GM12892 (cell line): ENCODE measurements around the gene LCP2.

Experiments
- DNase-seq: peaks from one replicate; pipeline ENCODE4 v3.0.0; 2011; ENCODE audit not compliant: insufficient read length
- FAIRE-seq: peaks from 2 replicates; lab custom pipeline; 2011; peaks lifted over from hg19 to GRCh38; lab: Jason Lieb, UNC
- POLR2A ChIP-seq: IDR thresholded peaks from 2 replicates; pipeline ENCODE4 v1.6.1; 2011; ENCODE audit warnings: low read depth, low read length, control low read depth
- POLR2AphosphoS5 ChIP-seq: IDR thresholded peaks from 2 replicates; pipeline ENCODE4 v1.6.1; 2011; ENCODE audit warnings: low read depth, low read length, control low read depth
- TAF1 ChIP-seq: IDR thresholded peaks from 2 replicates; pipeline ENCODE4 v1.6.1; 2011; ENCODE audit warnings: low read depth, mild to moderate bottlenecking, control low read depth, low read length, borderline replicate concordance

Gene LCP2

GRCh38 chr5:170293273-170293672 is 4.3 kb downstream of the LCP2 start:
- TF ChIP-seq POLR2AphosphoS5 (peak; percentile 38; the same call in 1 of the 2 replicates), TAF1 (no peak), POLR2A (no peak)
- peak; percentile 72 for FAIRE-seq
- no peak for DNase-seq

DNA sequence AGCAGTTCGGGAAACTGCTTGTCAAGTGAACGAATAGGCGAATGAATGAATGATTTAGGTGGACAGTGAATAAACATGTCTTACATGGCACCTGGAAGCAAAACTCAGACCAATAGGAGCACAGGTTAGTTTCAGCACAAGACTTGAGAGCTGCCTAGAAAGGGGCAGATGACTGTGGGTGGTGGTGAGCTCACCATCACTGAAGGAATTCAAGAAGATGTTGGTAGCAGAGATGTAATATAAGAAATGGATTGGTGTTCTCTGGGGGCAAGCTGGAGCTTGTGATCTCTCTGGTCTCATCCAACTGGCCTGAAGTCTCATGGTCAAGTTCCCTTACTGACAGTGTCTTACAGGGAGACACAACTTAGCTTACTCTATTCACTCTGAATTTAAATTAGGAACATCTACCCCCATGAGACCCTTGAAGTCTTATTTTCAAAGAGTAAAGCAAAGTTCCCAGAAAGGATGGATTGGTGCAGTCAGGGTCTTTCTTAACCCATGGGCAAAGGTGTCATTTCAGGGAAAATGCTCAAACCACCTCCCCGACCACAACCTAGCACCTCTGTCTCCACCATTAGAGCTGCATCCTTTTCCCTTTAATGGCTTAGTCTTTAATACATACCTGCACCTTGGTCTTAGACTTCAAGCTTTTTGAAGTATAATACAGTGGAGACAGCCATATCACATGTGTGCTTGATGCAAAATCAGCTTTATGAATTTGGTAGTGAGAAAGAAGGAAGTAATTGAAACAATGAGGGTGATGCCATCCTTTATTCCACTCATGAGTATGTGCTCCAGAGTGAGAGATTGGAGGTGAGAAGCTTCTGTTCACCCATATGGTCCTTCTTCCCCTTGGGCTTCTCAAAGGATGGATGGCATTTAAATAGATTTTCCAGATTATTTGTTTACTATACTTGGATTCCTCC is 5.1 kb downstream of the LCP2 start:
- no peak for FAIRE-seq

DNA sequence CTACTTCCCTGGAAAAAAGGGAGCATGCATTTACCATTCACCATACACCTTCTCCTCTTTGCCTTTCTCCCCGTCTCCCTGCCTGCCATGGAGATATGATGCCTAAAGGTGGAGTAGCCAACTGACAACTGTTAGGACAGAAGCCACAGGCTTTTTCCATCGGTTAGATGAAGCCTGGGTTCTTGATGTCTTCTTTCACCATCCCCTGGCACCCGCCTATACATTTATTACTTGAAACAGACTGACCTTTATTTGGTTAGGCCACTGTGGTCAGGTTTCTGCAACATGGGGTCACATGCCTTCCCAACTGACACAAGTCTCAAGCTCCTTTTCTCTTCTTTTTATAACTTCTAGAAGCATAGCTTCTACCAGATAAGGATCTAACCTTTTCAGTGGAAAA is 7.1 kb downstream of the LCP2 start:
- FAIRE-seq (no peak), DNase-seq (no peak)

More for the DNA sequence above, 5.1 kb downstream of the LCP2 start:
- TF ChIP-seq TAF1: no peak
- no peak for TF ChIP-seq POLR2AphosphoS5
- no peak for TF ChIP-seq POLR2A
- no peak for DNase-seq

GRCh38 chr5:170289764-170290163 is 7.8 kb downstream of the LCP2 start:
- TF ChIP-seq POLR2A (no peak), TAF1 (no peak)
- FAIRE-seq: no peak
- no peak for DNase-seq

More for the DNA sequence above, 7.1 kb downstream of the LCP2 start:
- TF ChIP-seq TAF1: no peak
- no peak for TF ChIP-seq POLR2A
- no peak for TF ChIP-seq POLR2AphosphoS5

DNA sequence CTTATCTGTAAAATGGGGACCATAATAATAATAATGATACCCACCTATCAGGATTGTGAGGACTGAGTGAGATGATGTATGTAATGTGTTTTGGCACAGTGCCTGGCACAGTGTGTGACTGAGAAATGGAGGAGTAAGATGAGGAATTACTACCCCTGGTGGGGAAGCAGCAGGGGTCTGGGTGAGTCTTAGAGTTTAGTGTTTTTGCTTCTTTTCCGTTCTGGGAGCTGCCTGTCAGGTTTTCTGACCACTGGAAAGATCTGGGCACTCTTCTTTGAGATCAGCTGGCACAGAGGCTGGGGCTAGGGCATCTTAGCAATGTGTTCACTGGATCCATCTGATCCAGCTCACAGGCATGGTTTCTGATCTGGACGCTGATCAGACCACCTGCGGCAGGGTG is 8.5 kb downstream of the LCP2 start:
- no peak for TF ChIP-seq TAF1
- no peak for FAIRE-seq
- no peak for DNase-seq

- FAIRE-seq: no peak
- DNase-seq: no peak
- TF ChIP-seq POLR2AphosphoS5: no peak
- TF ChIP-seq TAF1: no peak
- TF ChIP-seq POLR2A: no peak
These were observed 9.0 kb downstream of the LCP2 start for GRCh38 chr5:170288551-170288950.

DNA sequence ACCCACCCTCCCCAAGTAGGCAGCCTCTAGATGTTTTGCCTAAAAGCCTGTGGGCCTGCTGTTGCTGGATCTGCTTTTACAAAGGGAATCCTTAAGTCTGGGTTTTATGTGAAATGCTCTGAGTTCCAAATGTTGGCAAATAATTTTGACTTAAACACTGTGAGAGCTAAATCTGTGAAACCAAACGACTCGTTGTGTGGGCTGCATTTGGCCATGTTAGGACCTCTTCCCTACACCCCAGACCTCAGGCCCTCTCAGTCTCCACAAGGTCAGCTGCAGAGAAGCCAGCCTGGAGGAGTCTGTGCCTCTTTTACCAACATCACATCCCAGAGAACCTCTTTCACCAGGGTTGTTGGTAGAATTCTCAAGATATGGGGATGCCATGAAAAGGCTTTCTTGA is 9.4 kb downstream of the LCP2 start:
- FAIRE-seq (no peak), DNase-seq (no peak)
- TF ChIP-seq POLR2AphosphoS5: no peak
- no peak for TF ChIP-seq TAF1
- no peak for TF ChIP-seq POLR2A

DNA sequence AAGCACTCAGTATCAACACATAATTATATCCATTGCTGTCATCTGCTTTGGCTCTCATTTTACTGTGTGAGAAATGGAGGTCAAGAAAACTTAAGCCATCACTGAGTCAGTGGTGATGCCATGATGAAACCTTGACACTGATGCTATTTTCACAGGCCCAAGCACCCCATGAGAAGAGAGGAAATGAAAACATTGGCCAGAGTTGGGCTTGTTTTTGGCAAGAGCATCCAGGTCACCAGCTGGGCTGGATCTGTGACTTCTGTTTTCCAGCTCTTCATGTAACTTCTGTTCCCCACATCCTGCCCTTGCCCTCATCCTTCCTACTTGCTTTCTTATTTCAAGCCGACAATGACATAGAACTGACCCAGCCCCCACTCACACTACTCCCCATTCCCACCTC is 10.0 kb downstream of the LCP2 start:
- peak; percentile 44 for FAIRE-seq
- TF ChIP-seq POLR2AphosphoS5 (no peak), TAF1 (no peak), POLR2A (no peak)
- no peak for DNase-seq

DNA sequence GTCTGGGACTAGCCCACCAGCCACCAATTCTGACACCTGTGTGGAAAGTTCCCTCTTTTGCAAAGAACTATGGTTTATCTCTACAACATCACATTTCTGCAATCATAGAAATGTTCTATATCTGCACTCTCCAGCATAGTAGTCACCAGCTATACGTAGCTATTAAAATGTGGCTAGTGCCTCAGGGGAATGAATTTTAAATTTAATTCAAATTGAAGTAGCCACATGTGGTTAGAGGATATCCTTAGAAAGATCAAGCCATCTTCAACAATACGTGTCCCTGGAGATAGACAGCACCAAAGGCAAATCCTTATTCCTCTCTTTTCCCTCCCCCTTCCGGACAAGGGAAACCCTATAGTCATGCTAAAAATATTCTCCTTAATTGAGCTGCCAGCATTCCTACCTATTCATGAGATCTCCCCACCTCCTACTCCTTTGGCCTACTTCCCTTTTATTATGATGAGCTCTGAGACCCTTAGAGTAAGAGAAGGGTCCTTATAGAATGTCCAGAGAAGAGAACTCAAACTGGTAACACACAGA is 11.1 kb downstream of the LCP2 start:
- DNase-seq: no peak
- FAIRE-seq: no peak
- TF ChIP-seq POLR2AphosphoS5: no peak
- TF ChIP-seq POLR2A: no peak
- TF ChIP-seq TAF1: no peak

DNA sequence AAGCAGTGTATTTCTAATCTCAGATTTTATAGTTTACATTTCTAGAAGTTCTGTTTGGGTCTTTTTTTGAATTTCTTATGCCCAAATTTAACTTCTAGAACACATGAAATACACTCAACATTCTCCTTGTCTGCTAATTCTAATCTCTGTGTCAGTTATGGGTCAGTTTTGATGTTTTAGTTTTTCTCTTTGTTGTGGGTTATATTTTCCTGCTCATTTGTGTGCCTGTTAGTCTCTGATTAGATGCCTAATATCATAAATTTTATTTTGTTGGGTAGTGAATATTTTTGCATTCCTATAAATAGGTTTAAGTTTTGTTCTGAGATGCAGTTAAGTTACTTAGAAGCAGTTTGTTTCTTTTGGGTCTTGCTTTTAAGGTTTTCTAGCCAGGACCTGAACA is 12.4 kb downstream of the LCP2 start:
- FAIRE-seq (no peak), DNase-seq (no peak)
- TF ChIP-seq TAF1: no peak
- no peak for TF ChIP-seq POLR2AphosphoS5
- TF ChIP-seq POLR2A: no peak

DNA sequence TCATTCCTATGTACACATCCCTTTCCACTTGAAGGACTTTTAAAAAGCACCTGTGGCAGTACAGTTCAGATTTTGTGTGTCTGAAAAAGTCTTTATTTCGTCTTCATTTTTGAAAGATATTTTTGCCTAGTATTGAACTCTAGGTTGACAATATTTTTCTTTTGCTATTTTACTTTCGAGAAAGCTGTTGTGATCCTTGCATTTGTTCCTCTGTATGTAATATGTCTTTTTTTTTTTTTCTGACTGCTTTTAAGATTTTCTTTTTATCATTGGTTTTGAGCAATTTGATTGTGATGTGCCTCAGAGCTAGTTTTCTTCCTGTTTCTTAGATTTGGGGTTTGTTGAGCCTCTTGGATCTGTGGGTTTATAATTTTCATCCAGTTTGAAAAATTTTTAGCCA is 13.3 kb downstream of the LCP2 start:
- DNase-seq (no peak), FAIRE-seq (no peak)
- TF ChIP-seq TAF1: no peak

DNA sequence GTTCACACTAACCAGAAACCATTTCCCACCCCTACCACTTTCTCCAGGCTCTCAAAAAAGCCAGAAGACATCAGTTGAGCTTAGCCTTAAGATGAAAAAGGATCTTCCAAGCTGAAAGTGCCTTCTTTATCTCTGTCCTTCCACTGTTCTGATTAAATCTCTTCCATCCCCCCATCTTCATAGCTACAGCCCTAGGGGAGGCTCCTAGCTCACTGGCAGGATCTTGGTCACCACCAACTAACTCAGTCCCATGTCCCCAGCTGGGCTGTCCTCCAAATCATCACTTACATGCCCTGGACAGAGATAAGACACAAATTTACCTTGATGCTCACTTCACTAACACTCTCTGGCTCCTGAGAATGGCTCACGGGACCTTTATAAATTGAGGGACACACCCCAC is 14.3 kb downstream of the LCP2 start:
- DNase-seq (no peak), FAIRE-seq (no peak)
- TF ChIP-seq POLR2AphosphoS5 (no peak), POLR2A (no peak), TAF1 (no peak)
